ENCODE results near the gene ANKS1B. TPM values are rescaled to one million over a fixed set of nuclear protein-coding genes. Genes with fewer than 3 reads are reported as not detected.

ANKS1B gene
- total RNA-seq, 4 donors from 2014 or later = 16.6 to 62.6 (median 40.2) TPM

DNA sequence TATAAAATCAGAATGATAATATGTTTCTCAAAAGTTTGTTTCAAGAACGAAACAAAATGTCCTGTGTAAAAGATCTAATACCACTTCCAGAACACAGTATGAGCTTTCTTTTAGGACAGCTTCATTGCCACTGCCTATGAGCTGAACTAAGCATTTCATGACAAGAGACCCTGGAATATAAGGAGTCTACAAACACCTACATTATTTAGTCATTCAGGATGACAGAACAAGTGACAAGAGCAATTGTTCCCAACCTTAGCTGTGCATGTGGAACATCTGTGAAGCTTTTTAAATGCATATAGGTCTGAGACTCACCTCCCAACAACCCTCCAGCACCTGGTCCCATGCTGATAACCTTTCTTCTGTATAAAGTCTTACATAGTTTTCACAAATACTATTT, 440.3 kb downstream of the ANKS1B start:
- Histone ChIP-seq H3K9me3 (no peaks in the 10 kb centered on the region), H3K4me3 (no peak overlapping the region), H3K27ac (no peak overlapping the region), H3K4me1 (no peaks in the 10 kb centered on the region), H3K36me3 (no peaks in the 10 kb centered on the region), H3K27me3 (no peaks in the 10 kb centered on the region)
- intact Hi-C loops (cut with DNase I; ENCODE audit: low total_unique reads) = no loop called here
- TF ChIP-seq POLR2A (IDR thresholded peaks at IDR 0.05) = no peak
- DNase-seq = no peak

GRCh38 chr12:99529966-99530365, 454.8 kb downstream of the ANKS1B start:
- TF ChIP-seq, protein P1, sequence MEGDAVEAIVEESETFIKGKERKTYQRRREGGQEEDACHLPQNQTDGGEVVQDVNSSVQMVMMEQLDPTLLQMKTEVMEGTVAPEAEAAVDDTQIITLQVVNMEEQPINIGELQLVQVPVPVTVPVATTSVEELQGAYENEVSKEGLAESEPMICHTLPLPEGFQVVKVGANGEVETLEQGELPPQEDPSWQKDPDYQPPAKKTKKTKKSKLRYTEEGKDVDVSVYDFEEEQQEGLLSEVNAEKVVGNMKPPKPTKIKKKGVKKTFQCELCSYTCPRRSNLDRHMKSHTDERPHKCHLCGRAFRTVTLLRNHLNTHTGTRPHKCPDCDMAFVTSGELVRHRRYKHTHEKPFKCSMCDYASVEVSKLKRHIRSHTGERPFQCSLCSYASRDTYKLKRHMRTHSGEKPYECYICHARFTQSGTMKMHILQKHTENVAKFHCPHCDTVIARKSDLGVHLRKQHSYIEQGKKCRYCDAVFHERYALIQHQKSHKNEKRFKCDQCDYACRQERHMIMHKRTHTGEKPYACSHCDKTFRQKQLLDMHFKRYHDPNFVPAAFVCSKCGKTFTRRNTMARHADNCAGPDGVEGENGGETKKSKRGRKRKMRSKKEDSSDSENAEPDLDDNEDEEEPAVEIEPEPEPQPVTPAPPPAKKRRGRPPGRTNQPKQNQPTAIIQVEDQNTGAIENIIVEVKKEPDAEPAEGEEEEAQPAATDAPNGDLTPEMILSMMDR (IDR thresholded peaks at IDR 0.05) = no peak
- no peak for TF ChIP-seq POLR2A (IDR thresholded peaks at IDR 0.05)
- H3K9me3 ChIP-seq = no peaks in the 10 kb centered on the region
- no peaks in the 10 kb centered on the region for H3K27me3 ChIP-seq
- intact Hi-C loops (cut with DNase I; ENCODE audit: low total_unique reads) = no loop called here
- H3K36me3 ChIP-seq = no peaks in the 10 kb centered on the region
- H3K27ac ChIP-seq = no peak overlapping the region
- no peaks in the 10 kb centered on the region for H3K4me1 ChIP-seq
- no peak for DNase-seq
- no peak overlapping the region for H3K4me3 ChIP-seq

DNA sequence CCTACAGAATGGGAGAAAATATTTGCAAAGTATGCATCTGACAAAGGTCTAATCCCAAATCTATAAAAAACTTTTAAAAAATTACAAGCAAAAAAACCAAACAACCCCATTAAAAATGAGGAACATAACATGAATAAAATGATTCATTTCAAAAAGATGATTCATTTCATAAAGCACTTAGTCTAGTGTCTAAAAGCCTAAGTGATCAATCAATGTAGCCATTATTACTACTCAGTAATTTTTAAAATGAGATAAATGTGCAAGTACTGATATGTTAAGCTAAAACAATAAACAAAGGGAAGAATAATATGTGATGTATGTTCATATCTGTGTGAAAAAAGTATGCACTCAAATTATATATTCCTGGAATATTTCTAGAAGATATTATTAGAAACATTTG, 456.3 kb downstream of the ANKS1B start:
- intact Hi-C loops (cut with DNase I; ENCODE audit: low total_unique reads) = no loop called here
- Histone ChIP-seq H3K27me3 (no peaks in the 10 kb centered on the region), H3K4me1 (no peaks in the 10 kb centered on the region), H3K9me3 (no peaks in the 10 kb centered on the region), H3K4me3 (no peak overlapping the region), H3K36me3 (no peaks in the 10 kb centered on the region), H3K27ac (no peak overlapping the region)
- DNase-seq = no peak
- TF ChIP-seq, protein P1 (IDR thresholded peaks at IDR 0.05) = no peak
- TF ChIP-seq POLR2A (IDR thresholded peaks at IDR 0.05) = no peak

DNA sequence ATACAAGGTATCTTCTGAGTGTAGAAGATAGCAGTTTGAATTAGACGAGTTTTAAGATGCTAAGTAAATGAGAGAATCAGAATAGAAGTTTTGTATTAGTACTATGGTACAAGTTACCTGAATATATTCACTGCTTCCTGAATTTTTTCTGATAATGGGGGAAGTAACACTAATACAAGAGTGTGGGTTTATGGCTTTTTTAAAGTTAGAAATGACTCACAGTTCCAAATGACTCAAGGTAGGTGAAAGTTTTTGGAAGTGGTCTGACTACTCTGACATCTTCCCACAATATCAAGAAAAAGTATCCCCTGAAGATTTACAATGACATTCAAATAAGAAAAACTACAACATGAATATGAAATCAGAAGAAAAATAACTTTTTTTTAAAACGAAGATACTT, 460.9 kb downstream of the ANKS1B start:
- no peak for DNase-seq
- H3K36me3 ChIP-seq = no peaks in the 10 kb centered on the region
- no peak overlapping the region for H3K4me3 ChIP-seq
- no peaks in the 10 kb centered on the region for H3K4me1 ChIP-seq
- no peak overlapping the region for H3K27ac ChIP-seq
- intact Hi-C loops (cut with DNase I; ENCODE audit: low total_unique reads) = no loop called here
- H3K27me3 ChIP-seq = no peaks in the 10 kb centered on the region
- no peaks in the 10 kb centered on the region for H3K9me3 ChIP-seq
- TF ChIP-seq, protein P1 (IDR thresholded peaks at IDR 0.05) = no peak
- TF ChIP-seq POLR2A (IDR thresholded peaks at IDR 0.05) = no peak

DNA sequence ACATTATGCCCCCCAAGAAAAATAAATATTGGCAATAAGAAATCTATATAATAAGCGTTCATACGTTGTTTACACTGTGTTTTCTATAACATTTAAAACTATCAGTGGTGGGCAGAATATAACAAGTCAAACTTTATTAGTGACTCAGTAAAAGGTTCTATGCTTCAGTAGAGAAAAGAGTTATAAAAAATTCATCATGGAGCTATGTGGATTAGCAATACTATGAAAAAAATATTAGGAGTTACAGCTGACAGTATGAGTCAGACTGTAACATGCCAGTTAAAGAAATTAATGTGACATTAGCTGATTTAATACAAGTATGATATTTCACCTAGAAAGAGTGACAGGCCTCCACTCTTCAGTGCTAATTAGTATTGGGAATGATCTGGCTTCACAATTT, 462.3 kb downstream of the ANKS1B start:
- Histone ChIP-seq H3K4me1 (no peaks in the 10 kb centered on the region), H3K36me3 (no peaks in the 10 kb centered on the region), H3K27ac (no peak overlapping the region), H3K9me3 (no peaks in the 10 kb centered on the region), H3K27me3 (no peaks in the 10 kb centered on the region), H3K4me3 (no peak overlapping the region)
- no peak for DNase-seq
- intact Hi-C loops (cut with DNase I; ENCODE audit: low total_unique reads) = no loop called here
- TF ChIP-seq POLR2A (IDR thresholded peaks at IDR 0.05) = no peak
- TF ChIP-seq, protein P1 (IDR thresholded peaks at IDR 0.05) = no peak

DNA sequence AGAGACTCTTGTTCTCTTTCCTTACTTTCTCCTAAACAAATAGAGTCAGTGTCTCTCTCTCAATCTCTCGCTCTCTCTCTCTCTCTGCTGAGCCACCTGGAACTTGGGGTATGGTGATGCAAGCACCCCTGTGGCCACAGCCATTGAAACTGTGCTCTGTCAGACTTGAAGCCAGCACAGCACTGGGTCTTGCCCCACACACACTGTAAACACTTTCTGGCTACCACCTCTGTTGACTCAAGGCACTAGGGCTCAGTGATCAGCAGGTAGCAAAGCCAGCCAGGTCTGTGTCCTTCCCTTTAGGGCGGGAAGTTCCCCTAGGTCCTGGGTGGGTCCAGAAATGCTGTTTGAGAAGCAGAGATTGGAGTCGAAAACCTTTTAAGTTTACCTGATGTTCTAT, 463.1 kb downstream of the ANKS1B start:
- intact Hi-C loops (cut with DNase I; ENCODE audit: low total_unique reads) = no loop called here
- Histone ChIP-seq H3K9me3 (no peaks in the 10 kb centered on the region), H3K27ac (no peak overlapping the region), H3K36me3 (no peaks in the 10 kb centered on the region), H3K4me3 (no peak overlapping the region), H3K4me1 (no peaks in the 10 kb centered on the region), H3K27me3 (no peaks in the 10 kb centered on the region)
- no peak for DNase-seq
- TF ChIP-seq, protein P1 (IDR thresholded peaks at IDR 0.05) = no peak
- TF ChIP-seq POLR2A (IDR thresholded peaks at IDR 0.05) = no peak
